ENCODE data around the gene AMMECR1.

AMMECR1 gene

DNA sequence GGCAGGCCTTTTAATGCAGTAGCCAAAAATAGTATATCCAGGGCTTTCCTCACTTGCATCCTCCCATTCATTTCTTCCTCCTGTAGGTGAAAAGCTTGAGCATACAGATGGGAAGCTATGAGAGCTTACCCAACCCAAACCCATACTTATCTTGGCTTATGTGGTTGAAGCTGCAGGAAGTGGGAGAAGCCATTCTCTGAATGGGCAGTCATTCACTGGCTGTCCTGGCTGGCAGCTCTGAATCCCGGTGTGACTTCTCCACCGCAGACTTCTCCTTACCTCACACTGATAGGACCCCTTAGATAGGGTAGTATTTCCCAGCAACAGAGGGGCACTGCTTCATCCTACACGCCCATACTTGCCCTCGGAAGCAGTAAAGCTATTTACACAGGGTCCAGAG is 125.4 kb downstream of the AMMECR1 start:
- no peaks in the 10 kb centered on the region for H3K27me3 ChIP-seq (ENCODE audit: insufficient read depth, insufficient read length)
- no peak overlapping the region for H3K9ac ChIP-seq (ENCODE audit: insufficient read length, low read depth)
- no peaks in the 10 kb centered on the region for H3K36me3 ChIP-seq (ENCODE audit: insufficient read depth, insufficient read length, low read length)
- no peak for TF ChIP-seq YY1 (IDR thresholded peaks at IDR 0.05; ENCODE audit: insufficient read depth, insufficient read length)
- TF ChIP-seq SUZ12 (IDR thresholded peaks at IDR 0.05; ENCODE audit: extremely low read depth, insufficient read depth, insufficient read length) = no peak
- TF ChIP-seq ZNF274 (IDR thresholded peaks at IDR 0.05; ENCODE audit: low read depth, low read length) = no peak
- H3K4me3 ChIP-seq (ENCODE audit: insufficient read length, low read depth) = no peak overlapping the region
- H3K9me3 ChIP-seq (ENCODE audit: insufficient read depth, low read length) = no peaks in the 10 kb centered on the region
- H3K4me1 ChIP-seq (ENCODE audit: insufficient read depth, insufficient read length) = no peaks in the 10 kb centered on the region
- no peak for DNase-seq (ENCODE audit: low read depth, low spot score)

- Histone ChIP-seq H3K4me3 (ENCODE audit: insufficient read length, low read depth) (no peak overlapping the region), H3K4me1 (ENCODE audit: insufficient read depth, insufficient read length) (no peaks in the 10 kb centered on the region), H3K27me3 (ENCODE audit: insufficient read depth, insufficient read length) (no peaks in the 10 kb centered on the region), H3K9ac (ENCODE audit: insufficient read length, low read depth) (no peak overlapping the region), H3K36me3 (ENCODE audit: insufficient read depth, insufficient read length, low read length) (no peaks in the 10 kb centered on the region), H3K9me3 (ENCODE audit: insufficient read depth, low read length) (no peaks in the 10 kb centered on the region)
- DNase-seq (ENCODE audit: low read depth, low spot score) = no peak
- no peak for TF ChIP-seq SUZ12 (IDR thresholded peaks at IDR 0.05; ENCODE audit: extremely low read depth, insufficient read depth, insufficient read length)
- TF ChIP-seq YY1 (IDR thresholded peaks at IDR 0.05; ENCODE audit: insufficient read depth, insufficient read length) = no peak
- TF ChIP-seq ZNF274 (IDR thresholded peaks at IDR 0.05; ENCODE audit: low read depth, low read length) = no peak
Measured at GRCh38 chrX:110188701-110189558, 129.0 kb downstream of the AMMECR1 start.

DNA sequence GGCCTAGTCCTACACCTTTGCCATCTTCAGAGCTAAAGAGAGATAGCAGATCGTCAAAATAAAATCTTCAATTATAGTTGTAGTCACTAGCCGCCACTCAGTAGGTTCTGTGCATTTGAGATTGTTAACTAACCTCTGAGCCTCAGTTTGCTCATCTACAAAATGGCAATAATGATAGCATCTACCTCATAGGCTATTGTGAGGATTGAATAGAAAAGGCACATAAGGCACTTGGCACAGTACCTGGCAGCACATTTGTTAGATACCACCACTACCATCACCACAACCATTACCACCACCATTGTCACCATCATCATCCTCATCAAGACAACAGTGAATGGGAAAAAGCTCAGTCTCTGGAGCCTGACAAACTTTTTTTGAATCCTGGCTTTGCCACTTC is 134.6 kb downstream of the AMMECR1 start:
- TF ChIP-seq SUZ12 (IDR thresholded peaks at IDR 0.05; ENCODE audit: extremely low read depth, insufficient read depth, insufficient read length) (no peak), YY1 (IDR thresholded peaks at IDR 0.05; ENCODE audit: insufficient read depth, insufficient read length) (no peak), ZNF274 (IDR thresholded peaks at IDR 0.05; ENCODE audit: low read depth, low read length) (no peak)
- Histone ChIP-seq H3K4me1 (ENCODE audit: insufficient read depth, insufficient read length) (peaks cover 3% of the 10 kb centered on the region), H3K9ac (ENCODE audit: insufficient read length, low read depth) (no peak overlapping the region), H3K4me3 (ENCODE audit: insufficient read length, low read depth) (no peak overlapping the region), H3K36me3 (ENCODE audit: insufficient read depth, insufficient read length, low read length) (peaks cover 2% of the 10 kb centered on the region), H3K9me3 (ENCODE audit: insufficient read depth, low read length) (no peaks in the 10 kb centered on the region), H3K27me3 (ENCODE audit: insufficient read depth, insufficient read length) (no peaks in the 10 kb centered on the region)
- no peak for DNase-seq (ENCODE audit: low read depth, low spot score)

DNA sequence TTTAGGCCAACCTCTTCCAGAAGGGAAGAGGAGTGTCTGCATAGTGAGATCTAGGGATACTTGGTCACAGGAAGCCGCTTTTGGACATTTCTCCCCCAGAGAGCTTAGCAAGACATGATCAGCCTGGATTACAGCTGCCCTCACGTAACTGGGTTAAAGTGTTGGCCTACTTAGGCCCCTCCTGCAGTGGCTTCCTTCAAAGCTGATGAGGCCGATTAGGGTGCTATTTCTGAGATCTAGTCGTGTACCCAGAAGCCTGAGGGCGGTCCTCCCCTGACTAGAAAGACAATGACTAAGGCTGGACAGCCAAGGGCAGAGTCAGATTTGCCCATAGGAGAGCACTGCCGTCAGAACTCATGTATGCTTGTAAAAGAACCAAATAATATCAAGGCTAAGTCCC is 135.0 kb downstream of the AMMECR1 start:
- no peaks in the 10 kb centered on the region for H3K9me3 ChIP-seq (ENCODE audit: insufficient read depth, low read length)
- no peaks in the 10 kb centered on the region for H3K27me3 ChIP-seq (ENCODE audit: insufficient read depth, insufficient read length)
- DNase-seq (ENCODE audit: low read depth, low spot score) = no peak
- TF ChIP-seq ZNF274 (IDR thresholded peaks at IDR 0.05; ENCODE audit: low read depth, low read length) (no peak), SUZ12 (IDR thresholded peaks at IDR 0.05; ENCODE audit: extremely low read depth, insufficient read depth, insufficient read length) (no peak), YY1 (IDR thresholded peaks at IDR 0.05; ENCODE audit: insufficient read depth, insufficient read length) (no peak)
- peaks cover 3% of the 10 kb centered on the region for H3K4me1 ChIP-seq (ENCODE audit: insufficient read depth, insufficient read length)
- H3K4me3 ChIP-seq (ENCODE audit: insufficient read length, low read depth) = no peak overlapping the region
- no peak overlapping the region for H3K9ac ChIP-seq (ENCODE audit: insufficient read length, low read depth)
- H3K36me3 ChIP-seq (ENCODE audit: insufficient read depth, insufficient read length, low read length) = peaks cover 4% of the 10 kb centered on the region

DNA sequence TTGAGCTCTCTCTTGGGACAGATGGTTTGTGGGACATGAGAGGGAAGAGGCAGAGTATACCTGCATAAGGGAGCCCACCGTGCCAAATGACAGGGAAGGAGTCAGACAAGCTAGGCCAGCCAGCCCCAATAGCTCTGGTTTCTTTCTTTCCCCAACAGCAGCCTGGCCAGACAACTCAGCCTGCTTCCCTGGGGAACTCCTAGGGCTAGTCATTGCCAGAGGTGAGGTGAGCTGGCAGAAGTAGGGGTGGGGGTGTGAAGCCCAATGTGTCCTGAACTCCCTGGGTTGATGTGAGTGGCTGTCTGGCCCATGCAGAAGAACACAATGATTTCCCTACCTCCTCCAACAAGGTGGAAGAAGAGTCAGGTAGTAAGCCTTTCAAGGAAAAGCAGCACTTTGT is 135.5 kb downstream of the AMMECR1 start:
- Histone ChIP-seq H3K9ac (ENCODE audit: insufficient read length, low read depth) (no peak overlapping the region), H3K36me3 (ENCODE audit: insufficient read depth, insufficient read length, low read length) (peaks cover 5% of the 10 kb centered on the region), H3K4me3 (ENCODE audit: insufficient read length, low read depth) (no peak overlapping the region), H3K4me1 (ENCODE audit: insufficient read depth, insufficient read length) (peaks cover 3% of the 10 kb centered on the region), H3K9me3 (ENCODE audit: insufficient read depth, low read length) (no peaks in the 10 kb centered on the region), H3K27me3 (ENCODE audit: insufficient read depth, insufficient read length) (no peaks in the 10 kb centered on the region)
- TF ChIP-seq YY1 (IDR thresholded peaks at IDR 0.05; ENCODE audit: insufficient read depth, insufficient read length) = no peak
- no peak for TF ChIP-seq SUZ12 (IDR thresholded peaks at IDR 0.05; ENCODE audit: extremely low read depth, insufficient read depth, insufficient read length)
- no peak for TF ChIP-seq ZNF274 (IDR thresholded peaks at IDR 0.05; ENCODE audit: low read depth, low read length)
- DNase-seq (ENCODE audit: low read depth, low spot score) = no peak

DNA sequence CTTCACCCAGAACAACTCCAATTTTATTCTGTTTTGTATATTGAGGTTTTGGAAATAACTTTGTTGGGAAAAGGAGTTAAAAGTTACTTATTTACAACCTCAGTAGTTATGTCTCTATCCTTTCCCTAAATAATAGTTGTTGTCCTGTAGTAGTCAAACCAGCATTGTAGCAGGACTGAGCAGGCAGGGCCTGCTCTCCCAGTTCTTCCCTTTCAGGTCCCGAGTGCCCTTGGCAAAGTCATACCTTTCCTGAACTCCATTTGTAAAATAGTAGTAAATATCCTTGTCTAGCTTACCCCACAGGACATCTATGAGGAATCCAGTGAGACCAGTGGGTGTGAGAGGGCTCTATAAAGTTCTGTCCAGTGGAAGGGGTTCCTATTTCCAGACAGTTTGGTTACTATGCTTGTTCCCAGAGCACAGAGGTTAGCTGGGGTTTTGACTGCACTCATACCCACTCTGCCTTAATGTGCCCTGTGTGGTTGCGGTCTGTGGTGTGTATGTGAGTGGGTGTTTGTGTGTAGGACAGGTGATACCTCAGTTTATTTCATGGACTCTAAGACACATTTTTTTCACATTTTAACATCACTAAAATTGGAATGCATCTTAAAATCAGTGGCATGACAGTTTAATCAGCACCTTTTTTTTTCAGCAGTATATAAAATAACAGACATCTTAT is 136.3 kb downstream of the AMMECR1 start:
- TF ChIP-seq YY1 (IDR thresholded peaks at IDR 0.05; ENCODE audit: insufficient read depth, insufficient read length) (no peak), SUZ12 (IDR thresholded peaks at IDR 0.05; ENCODE audit: extremely low read depth, insufficient read depth, insufficient read length) (no peak), ZNF274 (IDR thresholded peaks at IDR 0.05; ENCODE audit: low read depth, low read length) (no peak)
- no peak overlapping the region for H3K9ac ChIP-seq (ENCODE audit: insufficient read length, low read depth)

DNA sequence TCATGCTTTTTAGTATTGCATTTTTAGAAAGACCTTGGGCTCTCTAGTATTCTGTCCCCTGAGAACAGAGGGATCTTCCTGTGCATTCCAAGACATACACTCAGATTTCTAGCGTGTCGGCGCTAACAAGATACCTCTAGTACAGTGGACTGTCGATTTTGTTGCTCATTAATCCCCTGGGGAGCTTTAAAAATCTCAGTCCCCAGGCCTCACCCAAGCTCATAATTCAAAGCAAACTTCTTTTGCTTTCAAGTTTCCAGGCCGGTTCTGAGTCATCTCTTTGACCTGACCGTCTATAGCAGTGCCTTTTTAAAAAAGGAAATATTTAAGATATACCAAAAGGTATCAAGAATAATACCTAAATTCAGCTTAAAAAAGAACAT is 137.0 kb downstream of the AMMECR1 start:
- Histone ChIP-seq H3K36me3 (ENCODE audit: insufficient read depth, insufficient read length, low read length) (peaks cover 5% of the 10 kb centered on the region), H3K4me3 (ENCODE audit: insufficient read length, low read depth) (no peak overlapping the region), H3K9ac (ENCODE audit: insufficient read length, low read depth) (no peak overlapping the region), H3K4me1 (ENCODE audit: insufficient read depth, insufficient read length) (peaks cover 3% of the 10 kb centered on the region), H3K9me3 (ENCODE audit: insufficient read depth, low read length) (no peaks in the 10 kb centered on the region), H3K27me3 (ENCODE audit: insufficient read depth, insufficient read length) (no peaks in the 10 kb centered on the region)
- no peak for TF ChIP-seq SUZ12 (IDR thresholded peaks at IDR 0.05; ENCODE audit: extremely low read depth, insufficient read depth, insufficient read length)
- DNase-seq (ENCODE audit: low read depth, low spot score) = no peak

More for the DNA sequence above, 136.3 kb downstream of the AMMECR1 start:
- no peaks in the 10 kb centered on the region for H3K27me3 ChIP-seq (ENCODE audit: insufficient read depth, insufficient read length)
- peaks cover 5% of the 10 kb centered on the region for H3K36me3 ChIP-seq (ENCODE audit: insufficient read depth, insufficient read length, low read length)
- H3K9me3 ChIP-seq (ENCODE audit: insufficient read depth, low read length) = no peaks in the 10 kb centered on the region
- DNase-seq (ENCODE audit: low read depth, low spot score) = no peak
- H3K4me3 ChIP-seq (ENCODE audit: insufficient read length, low read depth) = no peak overlapping the region
- H3K4me1 ChIP-seq (ENCODE audit: insufficient read depth, insufficient read length) = peaks cover 3% of the 10 kb centered on the region
